Left lung (tissue), 14 donors: ENCODE data around the gene CDV3. TPM values are rescaled to one million over a fixed set of nuclear protein-coding genes. Genes with fewer than 3 reads are reported as not detected.
"Not testable (repeated sequence)": the region's sequence is repeated elsewhere in the genome, so short reads cannot be mapped to it uniquely, and the experiment has no call there.

Source experiments
- ATAC-seq: fragments of 200-7000 bp; cut with Tn5 transposase; one replicate; pipeline ENCODE4 v1.9.1; 2020; ENCODE audit warnings: moderate library complexity
- DNase-seq, 4 donors: peaks; one replicate each; pipeline ENCODE4 v3.0.0-alpha.2; 2013 to 2020
- H3K27ac ChIP-seq, 2 donors: fragments of 200-600 bp; sonication (generic) in 1 of 2; one replicate each; pipeline versions ENCODE4 v1.5.0 to v1.8.0; 2020 to 2021
- H3K27me3 ChIP-seq, 2 donors: fragments of 200-600 bp; sonication (generic) in 1 of 2; one replicate each; pipeline versions ENCODE4 v1.5.0 to v1.8.0; 2020 to 2021
- H3K36me3 ChIP-seq, 2 donors: fragments of 200-600 bp; sonication (generic) in 1 of 2; one replicate each; pipeline versions ENCODE4 v1.5.0 to v1.8.0; 2020 to 2021
- H3K4me1 ChIP-seq, 2 donors: fragments of 200-600 bp; one replicate each; pipeline ENCODE4 v1.8.0; 2021
- H3K4me3 ChIP-seq, 2 donors: fragments of 200-600 bp; sonication (generic) in 1 of 2; one replicate each; pipeline versions ENCODE4 v1.5.0 to v1.8.0; 2020 to 2021; ENCODE audit warnings: mild to moderate bottlenecking in 1 of 2
- H3K9me3 ChIP-seq, 2 donors: fragments of 200-600 bp; sonication (generic) in 1 of 2; one replicate each; pipeline versions ENCODE4 v1.5.0 to v1.8.0; 2020 to 2021
- CTCF ChIP-seq, 2 donors: fragments of 200-600 bp; sonication (generic) in 1 of 2; IDR thresholded peaks; one replicate each; pipeline versions ENCODE4 v1.5.0 to v1.8.0; 2021; ENCODE audit warnings: antibody characterized with exemption in 2 of 2
- intact Hi-C, 2 donors: fragments of 100-400 bp; cut with DNase I; formaldehyde crosslinking; loops; one replicate each; pipeline versions ENCODE4 v1.11.2 to v1.14.2; 2022
- long read RNA-seq, 12 donors: library from polyadenylated mRNA in 2 of 12; unstranded in 2 of 12; transcript quantifications; one replicate each; pipeline ENCODE4 v2.0.0 and lab custom pipeline, GENCODE V29; 2019 to 2026
- polyA plus RNA-seq, 6 donors: library from polyadenylated mRNA; unstranded; fragments of 120-200 nt; gene quantifications; one replicate each; pipeline ENCODE4 v1.2.1, GENCODE V29; 2013; ENCODE audit not compliant: insufficient read length in 6 of 6
- total RNA-seq, 2 donors: library from RNA; stranded (reverse); fragmentation: NEBNext Ultra II Directional; extraction: Animal tissue kit (Norgen Biotek cat#: 25700); gene quantifications; one replicate each; pipeline ENCODE4 v1.2.1, GENCODE V29; 2021
- donor health status: DM: no; HTN: yes; CAD: no.
- donor health status: DM: no; HTN: no; CAD: no.

Gene CDV3, protein sequence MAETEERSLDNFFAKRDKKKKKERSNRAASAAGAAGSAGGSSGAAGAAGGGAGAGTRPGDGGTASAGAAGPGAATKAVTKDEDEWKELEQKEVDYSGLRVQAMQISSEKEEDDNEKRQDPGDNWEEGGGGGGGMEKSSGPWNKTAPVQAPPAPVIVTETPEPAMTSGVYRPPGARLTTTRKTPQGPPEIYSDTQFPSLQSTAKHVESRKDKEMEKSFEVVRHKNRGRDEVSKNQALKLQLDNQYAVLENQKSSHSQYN
- 100 to 1,000 TPM; 162 to 173 TPM for total RNA-seq
- polyA plus RNA-seq, result 100 to 1,000 TPM; 106 to 124 (median 109) TPM
- long read RNA-seq, donor 1, transcript CDV3-203 (5 exons, 955 nt), result major isoform, 15 of 44 reads
- long read RNA-seq, donor 1, partial matches to known transcripts, result 20 of 44 reads
- long read RNA-seq, donor 1, other reads (novel, unspliced or antisense), result 5 of 44 reads
- long read RNA-seq, donor 2, transcript CDV3-201 (5 exons, 3,307 nt), result minor isoform, 12 of 43 reads
- long read RNA-seq, donor 2, transcript CDV3-203 (5 exons, 955 nt), result major isoform, 15 of 43 reads
- long read RNA-seq, donor 2, partial matches to known transcripts, result 16 of 43 reads
- long read RNA-seq, donor 2, other reads (novel, unspliced or antisense), result 0 of 43 reads
- long read RNA-seq, donor 3, transcript CDV3-203 (5 exons, 955 nt), result major isoform, 9 of 18 reads
- long read RNA-seq, donor 3, partial matches to known transcripts, result 5 of 18 reads
- long read RNA-seq, donor 3, other reads (novel, unspliced or antisense), result 0 of 18 reads
- long read RNA-seq, donor 4, partial matches to known transcripts, result 7 of 14 reads
- long read RNA-seq, donor 4, other reads (novel, unspliced or antisense), result 6 of 14 reads
- long read RNA-seq, donor 5, transcript CDV3-203 (5 exons, 955 nt), result major isoform, 10 of 20 reads
- long read RNA-seq, donor 5, partial matches to known transcripts, result 9 of 20 reads
- long read RNA-seq, donor 5, other reads (novel, unspliced or antisense), result 0 of 20 reads
- long read RNA-seq, donor 6, transcript CDV3-203 (5 exons, 955 nt), result major isoform, 10 of 21 reads
- long read RNA-seq, donor 6, transcript CDV3-201 (5 exons, 3,307 nt), result major isoform, 10 of 21 reads
- long read RNA-seq, donor 6, partial matches to known transcripts, result 0 of 21 reads
- long read RNA-seq, donor 6, other reads (novel, unspliced or antisense), result 0 of 21 reads
- long read RNA-seq, donor 7, partial matches to known transcripts, result 0 of 6 reads
- long read RNA-seq, donor 7, other reads (novel, unspliced or antisense), result 0 of 6 reads
- long read RNA-seq, donor 8, transcript CDV3-203 (5 exons, 955 nt), result major isoform, 7 of 97 reads
- long read RNA-seq, donor 8, partial matches to known transcripts, result 81 of 97 reads
- long read RNA-seq, donor 8, other reads (novel, unspliced or antisense), result 8 of 97 reads
- long read RNA-seq, donor 9, result 0 reads
- long read RNA-seq, donor 10, partial matches to known transcripts, result 1 of 3 reads
- long read RNA-seq, donor 10, other reads (novel, unspliced or antisense), result 2 of 3 reads
- long read RNA-seq, donor 11, transcript CDV3-203 (5 exons, 955 nt), result major isoform, 13 of 36 reads
- long read RNA-seq, donor 11, partial matches to known transcripts, result 19 of 36 reads
- long read RNA-seq, donor 11, other reads (novel, unspliced or antisense), result 0 of 36 reads
- long read RNA-seq, donor 12, transcript CDV3-203 (5 exons, 955 nt), result major isoform, 12 of 13 reads
- long read RNA-seq, donor 12, partial matches to known transcripts, result 0 of 13 reads
- long read RNA-seq, donor 12, other reads (novel, unspliced or antisense), result 0 of 13 reads

- TF ChIP-seq CTCF (IDR thresholded peaks at IDR 0.05), result no peak
- DNase-seq (no peak), ATAC-seq (peak; percentile 6)
- Histone ChIP-seq H3K4me1 (peaks cover 42 to 77% of the 10 kb centered on the region in 2 donors), H3K9me3 (no peaks in the 10 kb centered on the region), H3K4me3 (peak within 1 kb of the TSS; percentile 70 to 72), H3K27ac (peak within 1 kb of the TSS; percentile 95 to 97), H3K27me3 (no peaks in the 10 kb centered on the region), H3K36me3 (peaks cover 0 to 35% of the 10 kb centered on the region in 2 donors)
- intact Hi-C loops, result no loop called here
These were observed at the start of gene CDV3 for GRCh38 chr3:133573629-133574194. TSS of gene CDV3 (plus strand) at chr3:133573686. CDS start at chr3:133574045, 359 bp downstream.

GRCh38 chr3:133523758-133524157, 49.7 kb upstream of the CDV3 start:
- peak; percentile 50 for ATAC-seq

GRCh38 chr3:133525435-133525834, 48.1 kb upstream of the CDV3 start:
- Histone ChIP-seq H3K36me3 (no peaks in the 10 kb centered on the region), H3K9me3 (peaks cover 0 to 5% of the 10 kb centered on the region in 2 donors), H3K4me1 (no peaks in the 10 kb centered on the region), H3K4me3 (no peak overlapping the region), H3K27me3 (no peaks in the 10 kb centered on the region), H3K27ac (no peak overlapping the region)
- ATAC-seq, result peak; percentile 33
- TF ChIP-seq CTCF (IDR thresholded peaks at IDR 0.05), result no peak
- intact Hi-C loops, result no loop called here
- no peak for DNase-seq

More at GRCh38 chr3:133523758-133524157, 49.7 kb upstream of the CDV3 start:
- H3K4me1 ChIP-seq, DNase-seq, H3K27me3 ChIP-seq, H3K36me3 ChIP-seq, H3K4me3 ChIP-seq, H3K9me3 ChIP-seq, H3K27ac ChIP-seq, intact Hi-C loops: not testable (repeated sequence)

DNA sequence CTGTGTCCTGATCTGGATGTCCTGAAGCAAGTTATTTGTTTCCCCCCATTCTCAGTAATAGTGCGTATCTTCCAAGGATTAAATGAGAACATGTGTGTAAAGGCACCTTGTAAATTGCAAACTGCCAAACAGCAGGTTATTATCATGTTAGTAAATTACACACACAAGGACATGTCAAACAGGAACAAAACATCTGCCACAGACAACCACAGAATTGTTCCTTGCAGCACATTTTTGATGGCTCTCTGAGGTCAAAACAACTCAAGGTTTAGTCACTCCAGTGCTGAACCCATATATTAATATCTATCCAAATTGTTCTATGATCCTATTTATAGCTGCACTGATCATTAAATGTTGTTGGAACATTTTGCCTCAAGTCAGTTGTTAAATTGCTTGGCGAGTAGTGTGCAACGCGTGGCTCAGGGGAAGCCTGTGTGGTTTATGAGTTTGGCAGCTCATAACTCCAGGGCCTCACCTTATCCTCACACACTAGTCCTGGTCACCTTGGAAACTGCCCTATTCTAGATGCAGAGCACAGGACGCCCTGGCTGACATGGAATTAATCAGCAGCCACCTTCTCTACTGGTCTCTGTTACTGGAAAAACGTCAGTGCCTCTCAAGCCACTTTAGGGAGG, 46.3 kb upstream of the CDV3 start:
- ATAC-seq (no peak), DNase-seq (no peak)
- Histone ChIP-seq H3K36me3 (no peaks in the 10 kb centered on the region), H3K9me3 (peaks cover 0 to 5% of the 10 kb centered on the region in 2 donors), H3K27me3 (no peaks in the 10 kb centered on the region), H3K4me3 (no peak overlapping the region), H3K27ac (no peak overlapping the region), H3K4me1 (no peaks in the 10 kb centered on the region)
- TF ChIP-seq CTCF (IDR thresholded peaks at IDR 0.05), result no peak
- intact Hi-C loops, result no loop called here
